ES-I3 (cell line): ENCODE results near the gene RNF207.

Experiments used
- H3K36me3 ChIP-seq: 2 replicates; pipeline ENCODE4 v1.6.1; 2013; ENCODE audit warnings: mild to moderate bottlenecking, low read length, control low read depth, moderate library complexity; ENCODE audit not compliant: insufficient read depth
- H3K4me1 ChIP-seq: 2 replicates; pipeline ENCODE4 v1.6.1; 2013; ENCODE audit warnings: mild to moderate bottlenecking, control low read depth, low read length; ENCODE audit not compliant: insufficient read depth
- H3K9ac ChIP-seq: 2 replicates; pipeline ENCODE4 v1.6.1; 2013; ENCODE audit warnings: low read depth, mild to moderate bottlenecking, low read length, moderate library complexity
- H3K9me3 ChIP-seq: 2 replicates; pipeline ENCODE4 v1.6.1; 2013; ENCODE audit warnings: mild to moderate bottlenecking, low read length, moderate library complexity; ENCODE audit not compliant: control insufficient read depth, insufficient read depth

The RNF207 gene

GRCh38 chr1:6220236-6220635 is 14.3 kb downstream of the RNF207 start:
- Histone ChIP-seq H3K9me3 (no peaks in the 10 kb centered on the region), H3K9ac (no peak overlapping the region), H3K4me1 (no peaks in the 10 kb centered on the region), H3K36me3 (peaks cover 8% of the 10 kb centered on the region)

- peaks cover 8% of the 10 kb centered on the region for H3K36me3 ChIP-seq
- H3K9ac ChIP-seq: no peak overlapping the region
- no peaks in the 10 kb centered on the region for H3K4me1 ChIP-seq
- H3K9me3 ChIP-seq: no peaks in the 10 kb centered on the region
Observed at GRCh38 chr1:6221210-6221784, 15.4 kb downstream of the RNF207 start.

- no peaks in the 10 kb centered on the region for H3K4me1 ChIP-seq
- no peak overlapping the region for H3K9ac ChIP-seq
- H3K9me3 ChIP-seq: no peaks in the 10 kb centered on the region
- H3K36me3 ChIP-seq: peaks cover 8% of the 10 kb centered on the region
Observed at GRCh38 chr1:6222636-6223035, 16.7 kb downstream of the RNF207 start.

- no peaks in the 10 kb centered on the region for H3K9me3 ChIP-seq
- H3K4me1 ChIP-seq: no peaks in the 10 kb centered on the region
- H3K9ac ChIP-seq: no peak overlapping the region
- peaks cover 12% of the 10 kb centered on the region for H3K36me3 ChIP-seq
Observed at GRCh38 chr1:6223617-6224016, 17.7 kb downstream of the RNF207 start.

- peaks cover 12% of the 10 kb centered on the region for H3K36me3 ChIP-seq
- no peaks in the 10 kb centered on the region for H3K4me1 ChIP-seq
- H3K9ac ChIP-seq: no peak overlapping the region
- H3K9me3 ChIP-seq: no peaks in the 10 kb centered on the region
Observed at GRCh38 chr1:6224718-6225117, 18.8 kb downstream of the RNF207 start.

- no peak overlapping the region for H3K9ac ChIP-seq
- peaks cover 12% of the 10 kb centered on the region for H3K36me3 ChIP-seq
Observed at GRCh38 chr1:6225651-6226050, 19.7 kb downstream of the RNF207 start.

GRCh38 chr1:6233376-6233775 is 27.5 kb downstream of the RNF207 start:
- Histone ChIP-seq H3K9ac (no peak overlapping the region), H3K9me3 (no peaks in the 10 kb centered on the region), H3K36me3 (peaks cover 14% of the 10 kb centered on the region), H3K4me1 (0 out of 2 replicates have a peak, but pooled peaks cover 2% of the 10 kb centered on the region)

More at GRCh38 chr1:6225651-6226050, 19.7 kb downstream of the RNF207 start:
- Histone ChIP-seq H3K9me3 (no peaks in the 10 kb centered on the region), H3K4me1 (no peaks in the 10 kb centered on the region)

- peaks cover 14% of the 10 kb centered on the region for H3K36me3 ChIP-seq
- peak overlapping the region; percentile 78 for H3K9ac ChIP-seq
- H3K4me1 ChIP-seq: peaks cover 11% of the 10 kb centered on the region
- no peaks in the 10 kb centered on the region for H3K9me3 ChIP-seq
Observed at GRCh38 chr1:6234502-6235295, 28.8 kb downstream of the RNF207 start.

- peak overlapping the region; percentile 78 for H3K9ac ChIP-seq
- H3K4me1 ChIP-seq: peaks cover 16% of the 10 kb centered on the region
Observed at GRCh38 chr1:6235296-6235677, 29.4 kb downstream of the RNF207 start.

GRCh38 chr1:6237093-6237492 is 31.2 kb downstream of the RNF207 start:
- peaks cover 24% of the 10 kb centered on the region for H3K4me1 ChIP-seq
- H3K36me3 ChIP-seq: peaks cover 6% of the 10 kb centered on the region
- no peaks in the 10 kb centered on the region for H3K9me3 ChIP-seq
- H3K9ac ChIP-seq: no peak overlapping the region; the same call in 1 of the 2 replicates

More at GRCh38 chr1:6235296-6235677, 29.4 kb downstream of the RNF207 start:
- Histone ChIP-seq H3K36me3 (peaks cover 14% of the 10 kb centered on the region), H3K9me3 (no peaks in the 10 kb centered on the region)

- H3K4me1 ChIP-seq: peaks cover 24% of the 10 kb centered on the region
- no peaks in the 10 kb centered on the region for H3K9me3 ChIP-seq
- H3K36me3 ChIP-seq: no peaks in the 10 kb centered on the region
- H3K9ac ChIP-seq: peak overlapping the region; percentile 37
Observed at GRCh38 chr1:6239213-6239752, 33.4 kb downstream of the RNF207 start.

- Histone ChIP-seq H3K4me1 (peaks cover 24% of the 10 kb centered on the region), H3K9ac (peak overlapping the region; percentile 35; the same call in 1 of the 2 replicates), H3K36me3 (no peaks in the 10 kb centered on the region), H3K9me3 (no peaks in the 10 kb centered on the region)
Observed at GRCh38 chr1:6239950-6240768, 34.2 kb downstream of the RNF207 start.

GRCh38 chr1:6241107-6241886 is 35.4 kb downstream of the RNF207 start:
- H3K9me3 ChIP-seq: no peaks in the 10 kb centered on the region
- no peaks in the 10 kb centered on the region for H3K36me3 ChIP-seq
- H3K4me1 ChIP-seq: peaks cover 24% of the 10 kb centered on the region
- peak overlapping the region; percentile 35 for H3K9ac ChIP-seq
